LNCaP clone FGC (cell line): ENCODE results near the gene UTS2B.

ENCODE experiments used
- DNase-seq: peaks from one replicate; pipeline ENCODE4 v3.0.0-alpha.2; 2011; ENCODE audit warnings: low read depth
- H3K4me3 ChIP-seq: 2 replicates; pipeline ENCODE4 v1.5.1; 2011; ENCODE audit warnings: mild to moderate bottlenecking, low read depth, low read length, control low read depth
- TF ChIP-seq, protein P1 (sequence below): IDR thresholded peaks from 2 replicates; pipeline ENCODE4 v1.5.1; 2012; ENCODE audit warnings: mild to moderate bottlenecking; ENCODE audit not compliant: control insufficient read depth, insufficient read depth; ENCODE audit errors: extremely low read depth

The UTS2B gene

GRCh38 chr3:191316876-191317603 is 13.3 kb downstream of the UTS2B start:
- no peak for DNase-seq
- TF ChIP-seq, protein P1, sequence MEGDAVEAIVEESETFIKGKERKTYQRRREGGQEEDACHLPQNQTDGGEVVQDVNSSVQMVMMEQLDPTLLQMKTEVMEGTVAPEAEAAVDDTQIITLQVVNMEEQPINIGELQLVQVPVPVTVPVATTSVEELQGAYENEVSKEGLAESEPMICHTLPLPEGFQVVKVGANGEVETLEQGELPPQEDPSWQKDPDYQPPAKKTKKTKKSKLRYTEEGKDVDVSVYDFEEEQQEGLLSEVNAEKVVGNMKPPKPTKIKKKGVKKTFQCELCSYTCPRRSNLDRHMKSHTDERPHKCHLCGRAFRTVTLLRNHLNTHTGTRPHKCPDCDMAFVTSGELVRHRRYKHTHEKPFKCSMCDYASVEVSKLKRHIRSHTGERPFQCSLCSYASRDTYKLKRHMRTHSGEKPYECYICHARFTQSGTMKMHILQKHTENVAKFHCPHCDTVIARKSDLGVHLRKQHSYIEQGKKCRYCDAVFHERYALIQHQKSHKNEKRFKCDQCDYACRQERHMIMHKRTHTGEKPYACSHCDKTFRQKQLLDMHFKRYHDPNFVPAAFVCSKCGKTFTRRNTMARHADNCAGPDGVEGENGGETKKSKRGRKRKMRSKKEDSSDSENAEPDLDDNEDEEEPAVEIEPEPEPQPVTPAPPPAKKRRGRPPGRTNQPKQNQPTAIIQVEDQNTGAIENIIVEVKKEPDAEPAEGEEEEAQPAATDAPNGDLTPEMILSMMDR = no peak
- no peak overlapping the region for H3K4me3 ChIP-seq

- TF ChIP-seq, protein P1 = no peak
- no peak for DNase-seq
- no peak overlapping the region for H3K4me3 ChIP-seq
Observed at GRCh38 chr3:191314109-191314728, 16.1 kb downstream of the UTS2B start.

DNA sequence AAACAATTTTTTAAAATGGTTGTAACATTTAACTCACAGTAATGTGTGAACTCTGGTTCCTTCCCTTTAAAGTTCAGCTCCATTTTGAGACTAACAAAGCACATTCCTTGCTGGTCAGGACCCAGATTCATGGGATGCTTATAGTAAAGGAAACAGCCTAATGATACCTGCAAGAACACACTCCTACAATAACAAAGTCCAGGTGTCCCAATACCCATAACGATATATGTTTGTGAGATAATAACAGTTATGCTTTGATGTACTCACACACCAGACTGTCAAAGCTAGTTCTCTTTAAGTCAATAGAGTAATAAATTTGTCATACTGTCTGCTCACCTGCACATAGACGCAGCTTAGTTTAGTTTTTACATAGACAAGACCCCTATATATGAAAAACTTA is 17.0 kb downstream of the UTS2B start:
- H3K4me3 ChIP-seq = no peak overlapping the region
- DNase-seq = no peak
- TF ChIP-seq, protein P1 = no peak

- H3K4me3 ChIP-seq = no peak overlapping the region
- DNase-seq = no peak
- TF ChIP-seq, protein P1 = no peak
Observed at GRCh38 chr3:191307341-191307740, 23.0 kb downstream of the UTS2B start.

DNA sequence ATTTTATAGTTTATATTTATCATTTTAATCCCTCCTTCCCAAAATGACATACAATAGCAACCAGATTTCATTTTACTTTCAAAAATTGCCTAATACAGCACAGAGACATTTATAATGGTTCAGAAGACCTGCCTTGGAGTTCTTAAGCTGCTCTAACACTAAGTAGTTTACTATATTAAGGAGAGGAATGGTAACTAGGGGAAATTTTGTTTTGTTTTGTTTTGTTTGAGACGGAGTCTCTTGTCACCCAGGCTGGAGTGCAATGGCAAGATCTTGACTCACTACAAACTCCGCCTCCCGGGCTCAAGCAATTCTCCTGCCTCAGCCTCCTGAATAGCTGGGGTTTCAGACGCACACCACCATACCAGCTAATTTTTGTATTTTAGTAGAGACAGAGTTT is 23.9 kb downstream of the UTS2B start:
- no peak for DNase-seq
- TF ChIP-seq, protein P1 = no peak
- H3K4me3 ChIP-seq = no peak overlapping the region

GRCh38 chr3:191303596-191303995 is 26.7 kb downstream of the UTS2B start:
- TF ChIP-seq, protein P1 = no peak

More at GRCh38 chr3:191303596-191303995, 26.7 kb downstream of the UTS2B start:
- no peak overlapping the region for H3K4me3 ChIP-seq
- DNase-seq = no peak
